Hepatocyte (in vitro differentiated cells): ENCODE data around the gene ZNF438.

Experiments used
- EZH2 ChIP-seq: fragments of 200-600 bp; sonication (generic); IDR thresholded peaks from 2 replicates; pipeline ENCODE4 v1.6.1; 2016; ENCODE audit warnings: antibody characterized with exemption, mild to moderate bottlenecking, borderline replicate concordance
- EZH2phosphoT487 ChIP-seq: fragments of 200-600 bp; sonication (generic); IDR thresholded peaks from one replicate; pipeline ENCODE4 v1.6.1; 2018; ENCODE audit warnings: antibody characterized with exemption, mild to moderate bottlenecking, low read depth, moderate library complexity; ENCODE audit not compliant: unreplicated experiment, severe bottlenecking
- TF ChIP-seq, protein P1 (sequence below): fragments of 200-600 bp; sonication (generic); IDR thresholded peaks from 2 replicates; pipeline ENCODE4 v1.5.1; 2016; ENCODE audit warnings: antibody characterized with exemption, mild to moderate bottlenecking; ENCODE audit not compliant: poor library complexity

DNA sequence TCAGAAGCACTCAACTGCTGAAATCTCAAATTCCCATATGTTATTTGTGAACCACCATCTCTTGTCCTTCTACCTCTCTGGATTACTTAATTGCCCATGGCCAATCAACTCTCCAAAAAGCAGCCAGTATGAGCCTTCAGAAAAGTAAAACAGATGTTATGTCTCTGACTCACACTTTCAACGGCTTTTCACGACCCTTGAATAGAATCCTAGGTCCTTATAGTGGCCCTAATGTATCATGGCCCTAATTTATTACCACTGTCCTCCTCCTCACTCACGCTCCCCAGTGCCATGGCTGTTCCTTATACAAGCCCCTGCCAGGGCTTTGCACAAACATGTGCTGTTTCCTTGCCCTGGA lies 20.0 kb downstream of the ZNF438 start:
- TF ChIP-seq, protein P1, sequence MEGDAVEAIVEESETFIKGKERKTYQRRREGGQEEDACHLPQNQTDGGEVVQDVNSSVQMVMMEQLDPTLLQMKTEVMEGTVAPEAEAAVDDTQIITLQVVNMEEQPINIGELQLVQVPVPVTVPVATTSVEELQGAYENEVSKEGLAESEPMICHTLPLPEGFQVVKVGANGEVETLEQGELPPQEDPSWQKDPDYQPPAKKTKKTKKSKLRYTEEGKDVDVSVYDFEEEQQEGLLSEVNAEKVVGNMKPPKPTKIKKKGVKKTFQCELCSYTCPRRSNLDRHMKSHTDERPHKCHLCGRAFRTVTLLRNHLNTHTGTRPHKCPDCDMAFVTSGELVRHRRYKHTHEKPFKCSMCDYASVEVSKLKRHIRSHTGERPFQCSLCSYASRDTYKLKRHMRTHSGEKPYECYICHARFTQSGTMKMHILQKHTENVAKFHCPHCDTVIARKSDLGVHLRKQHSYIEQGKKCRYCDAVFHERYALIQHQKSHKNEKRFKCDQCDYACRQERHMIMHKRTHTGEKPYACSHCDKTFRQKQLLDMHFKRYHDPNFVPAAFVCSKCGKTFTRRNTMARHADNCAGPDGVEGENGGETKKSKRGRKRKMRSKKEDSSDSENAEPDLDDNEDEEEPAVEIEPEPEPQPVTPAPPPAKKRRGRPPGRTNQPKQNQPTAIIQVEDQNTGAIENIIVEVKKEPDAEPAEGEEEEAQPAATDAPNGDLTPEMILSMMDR: no peak
- TF ChIP-seq EZH2 (no peak), EZH2phosphoT487 (no peak)
